Stimulated activated memory B cell treated with anti-CD40 and anti-IgM and Interleukin-4, amounts not matched to agents 10 μg/mL and 1 μg/mL and 100 μg/mL, for 72 hours (primary cell): ENCODE data around the gene TMC6.

Experiments
- ATAC-seq: fragments of 150-1000 bp; cut with Tn5 transposase; 2 replicates; pipeline ENCODE4 v1.10.0; 2021
- H3K27ac Mint-ChIP-seq: one replicate; pipeline ENCODE4 v1.8.0; 2022; ENCODE audit warnings: mild to moderate bottlenecking, mixed read lengths
- H3K27me3 Mint-ChIP-seq: one replicate; pipeline ENCODE4 v1.8.0; 2022; ENCODE audit warnings: mixed read lengths
- H3K36me3 Mint-ChIP-seq: one replicate; pipeline ENCODE4 v1.8.0; 2022; ENCODE audit warnings: mixed read lengths
- H3K4me1 Mint-ChIP-seq: one replicate; pipeline ENCODE4 v1.8.0; 2022; ENCODE audit warnings: mixed read lengths
- H3K4me3 Mint-ChIP-seq: one replicate; pipeline ENCODE4 v1.8.0; 2022; ENCODE audit warnings: mild to moderate bottlenecking, moderate library complexity, mixed read lengths
- H3K9me3 Mint-ChIP-seq: one replicate; pipeline ENCODE4 v1.8.0; 2022; ENCODE audit warnings: mixed read lengths

The TMC6 gene

DNA sequence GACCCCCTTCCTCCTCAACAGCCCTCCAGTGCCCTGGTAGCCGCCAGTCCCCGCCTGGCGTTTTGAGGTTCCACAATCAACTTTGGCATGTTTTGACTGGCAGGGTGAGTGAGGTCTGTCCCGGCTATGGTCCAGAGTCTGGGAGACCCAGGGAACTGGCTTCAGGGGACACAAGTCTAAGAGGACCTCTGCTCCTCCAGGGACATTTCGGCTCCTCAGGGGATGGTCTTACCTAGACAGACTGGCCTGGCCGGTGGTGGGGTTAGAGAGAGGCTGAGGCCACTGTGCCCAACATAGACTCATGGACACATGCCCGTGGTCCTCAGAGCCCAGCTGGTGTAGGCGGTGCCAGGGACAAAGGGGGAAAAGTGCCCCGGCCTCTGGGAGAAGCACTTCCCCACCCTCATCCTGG, 4.2 kb upstream of the TMC6 start:
- Mint-ChIP-seq H3K27ac (peak overlapping the region; percentile 82), H3K4me1 (peaks cover 74% of the 10 kb centered on the region), H3K36me3 (peaks cover 64% of the 10 kb centered on the region), H3K27me3 (no peaks in the 10 kb centered on the region), H3K4me3 (peak overlapping the region; percentile 94), H3K9me3 (no peaks in the 10 kb centered on the region)
- no peak for ATAC-seq

DNA sequence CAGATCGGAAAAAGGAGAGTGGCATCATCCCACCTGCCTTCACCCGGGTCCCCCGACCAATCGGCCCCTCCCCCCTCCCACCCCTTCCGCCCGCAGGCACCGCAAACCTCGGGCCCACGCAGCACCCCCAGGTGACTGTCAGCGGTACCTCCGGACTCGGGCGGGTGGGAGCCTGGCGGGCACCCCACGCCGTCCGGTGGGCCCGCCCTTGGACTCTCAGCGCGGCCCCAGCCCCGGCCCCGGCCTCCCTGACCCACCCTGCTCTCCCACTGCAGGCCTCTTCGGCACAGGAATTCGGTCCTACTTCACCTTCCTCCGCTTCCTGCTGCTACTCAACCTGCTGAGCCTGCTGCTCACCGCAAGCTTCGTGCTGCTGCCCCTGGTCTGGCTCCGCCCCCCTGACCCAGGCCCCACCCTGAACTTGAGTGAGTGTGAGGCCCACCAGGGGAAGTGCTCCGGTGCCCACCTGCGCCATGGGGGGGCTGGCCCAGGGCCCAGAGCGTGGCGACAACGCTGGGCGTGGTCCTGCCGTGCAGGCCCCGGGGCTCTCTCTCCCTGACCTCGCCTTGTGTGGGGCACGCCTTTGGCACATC, 3.6 kb upstream of the TMC6 start:
- Mint-ChIP-seq H3K9me3 (no peaks in the 10 kb centered on the region), H3K27me3 (no peaks in the 10 kb centered on the region), H3K36me3 (peaks cover 65% of the 10 kb centered on the region), H3K4me3 (peak overlapping the region; percentile 94), H3K27ac (peak overlapping the region; percentile 82), H3K4me1 (peaks cover 72% of the 10 kb centered on the region)
- ATAC-seq, result peak; percentile 70

DNA sequence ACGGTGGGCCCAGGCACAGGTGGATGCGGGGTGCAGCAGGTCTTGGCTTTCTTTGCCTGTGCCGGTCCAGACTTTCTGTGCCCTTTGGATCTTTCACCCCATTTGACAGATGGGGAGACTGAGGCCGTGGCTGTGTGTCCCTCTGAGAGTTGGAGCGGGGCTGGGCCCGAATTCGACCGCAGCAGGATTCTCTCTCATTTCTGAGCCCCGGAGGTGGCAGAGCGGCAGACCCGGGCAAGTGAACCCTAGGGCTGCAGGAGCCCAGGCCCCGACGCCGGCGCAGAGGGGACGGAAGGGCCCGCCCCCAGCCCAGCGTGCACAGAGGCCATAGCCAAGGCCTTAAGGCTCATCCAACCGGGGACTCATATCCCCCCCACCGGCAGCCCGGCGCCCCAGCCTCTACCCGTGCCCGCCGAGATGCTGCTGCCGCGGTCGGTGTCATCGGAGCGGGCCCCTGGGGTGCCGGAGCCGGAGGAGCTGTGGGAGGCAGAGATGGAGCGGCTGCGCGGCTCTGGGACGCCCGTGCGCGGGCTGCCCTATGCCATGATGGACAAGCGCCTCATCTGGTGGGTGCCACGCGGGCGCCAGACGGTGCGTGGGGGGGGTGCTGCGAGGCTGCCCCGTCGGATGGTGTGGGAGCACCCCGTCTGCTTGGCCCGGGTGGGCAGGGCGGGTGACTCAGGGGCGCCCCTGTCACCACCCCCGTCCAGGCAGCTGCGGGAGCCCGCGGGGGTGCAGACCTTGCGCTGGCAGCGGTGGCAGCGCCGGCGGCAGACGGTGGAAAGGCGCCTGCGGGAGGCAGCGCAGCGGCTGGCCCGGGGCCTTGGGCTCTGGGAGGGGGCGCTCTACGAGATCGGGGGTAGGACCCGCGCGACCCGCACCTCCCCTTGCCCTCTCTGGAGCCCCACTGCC, 2.9 kb upstream of the TMC6 start:
- H3K27me3 Mint-ChIP-seq, result no peaks in the 10 kb centered on the region
- peak; percentile 1 for ATAC-seq
- peaks cover 73% of the 10 kb centered on the region for H3K4me1 Mint-ChIP-seq

DNA sequence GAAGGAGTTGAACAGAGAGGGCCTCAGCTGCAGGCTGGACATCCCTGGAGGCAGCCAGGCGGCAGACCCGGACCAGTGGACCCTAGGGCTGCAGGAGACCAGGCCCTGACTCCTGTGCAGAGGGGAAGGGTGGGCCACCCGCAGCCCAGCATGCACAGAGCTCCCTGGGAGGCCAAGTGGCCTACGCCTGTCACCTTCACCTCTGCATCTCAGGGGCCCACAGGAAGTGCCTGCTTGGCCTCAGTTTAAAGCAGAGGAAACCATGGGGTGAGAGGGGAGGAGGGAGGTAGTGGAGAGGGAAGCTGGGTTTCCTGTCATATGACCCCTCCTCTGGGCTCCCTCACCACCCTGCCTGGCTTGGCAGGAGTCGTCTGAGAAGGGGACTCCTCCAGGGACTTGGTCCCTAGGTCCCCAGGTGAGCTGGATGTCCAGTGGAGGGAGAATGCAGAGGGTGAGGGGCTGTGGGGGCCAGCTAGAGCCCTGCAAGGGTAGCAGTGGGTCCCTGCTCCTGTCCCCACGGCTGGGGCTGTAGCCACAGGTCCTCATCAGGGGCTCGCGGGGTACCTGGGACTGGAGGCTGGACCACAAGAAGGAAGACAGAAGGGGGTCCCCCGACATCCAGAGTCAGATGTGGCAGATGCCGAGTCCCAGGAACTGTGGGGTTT, 2.0 kb upstream of the TMC6 start, which contains the start of gene TMC8:
TSS of gene TMC8 (plus strand) at position 335 of the 665 bp plus-strand sequence. CDS start 818 bp downstream, outside the sequence.
- Mint-ChIP-seq H3K9me3 (no peaks in the 10 kb centered on the region), H3K4me1 (peaks cover 73% of the 10 kb centered on the region), H3K36me3 (peaks cover 66% of the 10 kb centered on the region)

More for the DNA sequence above, 2.9 kb upstream of the TMC6 start:
- H3K9me3 Mint-ChIP-seq, result no peaks in the 10 kb centered on the region
- H3K4me3 Mint-ChIP-seq, result peak overlapping the region; percentile 94
- H3K36me3 Mint-ChIP-seq, result peaks cover 68% of the 10 kb centered on the region
- peak overlapping the region; percentile 82 for H3K27ac Mint-ChIP-seq

DNA sequence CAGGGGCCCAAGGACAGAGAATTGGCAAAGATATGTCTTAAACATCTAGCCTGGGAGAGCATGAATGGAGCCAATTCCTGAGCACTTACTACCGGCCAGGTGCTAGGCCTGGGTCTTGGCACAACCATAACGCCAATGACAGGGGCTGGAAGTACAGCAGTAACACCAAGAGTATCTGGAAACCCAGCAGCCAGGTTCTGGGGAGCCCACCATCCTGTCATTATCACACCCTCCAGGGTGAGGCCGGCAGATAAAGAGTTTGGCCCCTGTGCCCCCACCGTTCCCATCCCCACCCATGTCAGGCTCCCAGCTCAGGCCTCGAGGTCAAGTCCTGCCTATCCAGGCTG, 1.5 kb upstream of the TMC6 start:
- Mint-ChIP-seq H3K36me3 (peaks cover 61% of the 10 kb centered on the region), H3K27me3 (no peaks in the 10 kb centered on the region), H3K27ac (peak overlapping the region; percentile 82), H3K9me3 (no peaks in the 10 kb centered on the region), H3K4me3 (peak overlapping the region; percentile 88), H3K4me1 (peaks cover 73% of the 10 kb centered on the region)
- ATAC-seq, result no peak

More for the DNA sequence above, 2.0 kb upstream of the TMC6 start, which contains the start of gene TMC8:
- Mint-ChIP-seq H3K27ac (peak within 1 kb of the TSS; percentile 82), H3K27me3 (no peaks in the 10 kb centered on the region), H3K4me3 (peak within 1 kb of the TSS; percentile 88)
- peak; percentile 54 for ATAC-seq

DNA sequence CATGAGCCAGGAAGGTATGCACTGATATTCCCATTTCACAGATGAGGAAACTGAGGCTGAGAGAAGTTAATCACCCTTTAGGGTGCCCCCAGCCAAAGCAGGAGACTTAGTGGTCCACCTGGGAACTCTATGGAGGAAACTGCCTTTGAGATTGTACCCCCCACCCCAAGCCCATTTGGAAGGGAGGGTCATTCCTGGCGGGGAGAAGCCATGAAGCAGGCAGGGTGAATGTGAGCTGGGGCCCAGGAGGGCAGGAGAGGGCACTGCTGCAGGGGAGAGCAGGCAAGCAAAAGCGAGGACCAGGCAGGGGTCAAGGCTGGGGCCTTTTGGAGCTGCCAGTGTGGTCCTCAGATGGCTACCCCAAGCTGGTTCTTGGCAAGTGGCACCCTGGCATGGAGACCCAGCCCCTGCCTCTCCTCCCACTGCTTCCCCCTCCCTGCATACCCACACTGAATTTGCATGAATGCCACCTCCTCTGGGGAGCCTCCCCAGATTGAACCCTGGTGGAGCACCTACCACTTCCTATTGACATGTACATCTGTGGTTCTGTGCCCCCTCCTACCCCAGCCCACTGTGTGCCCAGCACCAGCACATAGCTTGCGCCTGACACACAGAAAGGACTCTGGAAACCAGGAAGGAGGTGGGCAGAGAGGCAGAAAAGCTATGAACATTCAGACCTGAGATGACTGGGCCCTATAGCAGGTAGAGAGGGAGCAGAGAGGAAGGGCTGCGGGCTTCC, 965 bp upstream of the TMC6 start:
- Mint-ChIP-seq H3K4me3 (peak overlapping the region; percentile 88), H3K27me3 (no peaks in the 10 kb centered on the region), H3K27ac (peak overlapping the region; percentile 82), H3K36me3 (peaks cover 56% of the 10 kb centered on the region), H3K9me3 (no peaks in the 10 kb centered on the region), H3K4me1 (peaks cover 76% of the 10 kb centered on the region)
- ATAC-seq, result no peak

DNA sequence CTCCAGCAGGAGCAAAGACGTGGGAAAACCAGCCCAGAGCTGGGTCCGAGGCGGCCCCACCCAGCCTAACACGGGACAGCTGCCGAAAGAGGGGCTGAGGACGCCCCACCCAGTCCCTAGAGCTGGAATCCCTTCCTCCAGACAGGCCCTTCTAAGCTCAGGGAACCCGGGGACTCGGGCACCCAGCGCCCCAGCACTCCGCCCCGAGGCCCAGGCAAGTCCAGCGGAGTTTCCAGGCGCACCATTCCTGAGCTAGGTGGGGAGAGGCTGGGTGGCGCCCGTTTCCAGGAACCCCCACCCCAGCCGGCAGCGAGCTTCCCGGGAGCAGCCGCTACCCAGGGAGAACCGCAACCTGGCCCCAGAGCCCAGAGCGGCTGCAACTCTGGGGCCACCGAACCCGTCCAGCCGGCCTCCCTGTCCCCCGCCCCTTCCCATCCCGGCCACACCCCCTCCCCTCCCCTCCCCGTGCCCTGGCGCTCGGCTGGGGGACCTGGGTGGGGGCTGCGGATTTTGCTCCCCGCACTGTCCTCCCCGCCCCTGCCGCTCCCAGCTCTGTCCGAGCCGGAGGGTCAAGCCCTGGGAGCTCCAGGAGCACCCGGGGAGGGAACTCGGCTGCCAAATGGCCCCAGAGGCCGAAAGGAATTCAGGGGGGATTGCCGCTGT, 536 bp downstream of the TMC6 start:
- peak overlapping the region; percentile 93 for H3K27ac Mint-ChIP-seq
- peaks cover 55% of the 10 kb centered on the region for H3K36me3 Mint-ChIP-seq
- H3K9me3 Mint-ChIP-seq, result no peaks in the 10 kb centered on the region
- H3K4me3 Mint-ChIP-seq, result peak overlapping the region; percentile 92
- H3K4me1 Mint-ChIP-seq, result peaks cover 76% of the 10 kb centered on the region
- no peak for ATAC-seq
- no peaks in the 10 kb centered on the region for H3K27me3 Mint-ChIP-seq

DNA sequence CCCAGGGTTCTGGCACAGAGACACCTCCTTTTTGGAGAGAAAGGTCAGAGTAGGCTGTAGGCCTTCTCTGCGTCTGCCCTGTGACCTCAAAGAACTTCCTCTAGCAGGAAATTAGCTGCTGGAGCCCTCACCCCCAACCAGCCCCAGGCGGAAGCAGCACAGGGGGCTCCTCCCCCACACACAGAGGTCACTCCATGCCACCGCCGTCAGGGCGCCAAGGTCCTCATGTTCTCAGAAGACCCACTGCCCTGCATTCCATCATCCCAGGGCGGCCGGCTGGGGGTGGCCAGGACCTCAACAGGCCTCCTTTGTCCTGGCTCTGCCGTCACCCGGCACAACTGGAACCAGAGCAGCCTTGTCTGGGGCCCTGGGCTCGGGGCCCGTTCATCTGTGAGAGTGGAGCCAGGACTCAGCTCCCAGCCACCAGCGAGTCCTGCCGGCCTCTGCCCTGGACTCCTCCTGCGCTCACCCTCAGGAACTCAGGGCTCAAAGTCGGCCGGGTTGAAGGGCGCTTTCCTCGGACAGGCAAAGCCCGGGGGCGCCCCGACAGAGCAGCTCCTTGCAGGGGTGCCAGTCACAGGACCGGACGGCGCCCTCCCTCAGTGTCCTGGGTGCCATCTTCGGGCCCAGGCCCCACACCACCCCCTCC, 1.2 kb downstream of the TMC6 start:
- Mint-ChIP-seq H3K4me3 (peak overlapping the region; percentile 92), H3K9me3 (no peaks in the 10 kb centered on the region), H3K27me3 (no peaks in the 10 kb centered on the region), H3K4me1 (peaks cover 76% of the 10 kb centered on the region), H3K36me3 (peaks cover 55% of the 10 kb centered on the region), H3K27ac (peak overlapping the region; percentile 93)
- peak; percentile 17 for ATAC-seq

DNA sequence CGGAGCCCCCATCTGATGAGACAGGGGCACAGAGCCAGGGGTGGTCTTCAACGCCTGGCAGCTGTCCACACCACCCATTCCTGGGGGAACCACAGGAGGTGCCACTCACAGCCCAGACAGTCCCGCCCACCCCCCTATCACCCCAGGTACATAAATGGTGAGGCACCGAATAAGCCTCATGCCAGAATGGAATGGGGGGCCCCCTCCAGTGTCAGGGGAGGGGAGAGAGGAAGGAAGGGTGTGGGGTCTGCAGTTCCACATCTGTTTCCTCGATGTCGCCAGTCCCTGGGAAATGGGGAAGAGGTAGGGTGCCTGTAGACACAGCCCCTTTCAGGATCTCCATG, 1.7 kb downstream of the TMC6 start:
- Mint-ChIP-seq H3K27ac (peak overlapping the region; percentile 93), H3K9me3 (no peaks in the 10 kb centered on the region), H3K4me1 (peaks cover 80% of the 10 kb centered on the region), H3K36me3 (peaks cover 56% of the 10 kb centered on the region), H3K27me3 (no peaks in the 10 kb centered on the region), H3K4me3 (peak overlapping the region; percentile 92)
- ATAC-seq, result no peak

DNA sequence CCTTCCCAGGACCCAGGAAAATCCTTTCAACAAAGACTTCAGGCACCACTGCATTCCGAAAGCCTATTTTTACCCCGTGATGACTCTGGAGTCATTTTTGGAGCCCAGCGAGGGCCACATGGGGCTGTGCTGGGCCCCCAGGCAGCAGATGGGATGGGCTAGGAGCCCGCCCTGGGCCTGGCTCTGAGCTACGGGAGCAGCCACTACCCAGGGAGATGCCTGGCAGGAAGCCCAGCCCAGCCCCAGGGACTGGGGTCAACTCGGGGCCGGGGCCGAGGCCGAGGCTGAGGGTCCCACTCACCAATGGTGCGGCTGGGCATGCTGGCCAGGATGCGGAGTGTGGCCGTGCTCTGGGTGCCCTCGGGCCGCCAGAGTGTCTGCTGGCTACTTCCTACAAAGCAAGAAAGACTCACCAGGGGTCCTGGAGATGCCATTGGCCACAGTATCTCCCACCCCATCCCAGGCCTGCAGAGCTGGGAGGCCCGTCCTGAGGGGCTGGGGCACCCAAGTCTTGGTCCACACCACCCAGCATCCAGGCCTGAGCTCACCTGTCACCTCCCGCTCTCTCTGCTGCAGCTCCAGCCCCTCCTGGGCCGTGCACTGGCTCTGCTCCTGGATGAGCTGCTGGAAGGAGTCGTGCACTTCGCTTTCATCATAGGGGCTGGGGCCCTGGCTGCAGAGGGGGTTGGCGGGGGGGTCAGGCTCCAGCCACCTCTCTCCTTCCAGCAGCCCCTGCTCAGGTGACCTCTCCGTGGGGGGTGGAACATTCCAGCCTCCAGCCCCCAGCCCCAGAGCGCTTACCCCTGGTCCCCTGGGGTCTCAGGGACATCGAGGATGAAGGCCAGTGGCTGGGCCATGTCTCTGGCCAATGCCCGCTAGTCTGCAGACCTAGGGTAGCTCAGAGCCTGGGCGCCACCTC, 2.3 kb downstream of the TMC6 start:
- Mint-ChIP-seq H3K27me3 (no peaks in the 10 kb centered on the region), H3K9me3 (no peaks in the 10 kb centered on the region), H3K4me1 (peaks cover 86% of the 10 kb centered on the region), H3K4me3 (peak overlapping the region; percentile 92), H3K36me3 (peaks cover 60% of the 10 kb centered on the region), H3K27ac (peak overlapping the region; percentile 93)
- no peak for ATAC-seq

DNA sequence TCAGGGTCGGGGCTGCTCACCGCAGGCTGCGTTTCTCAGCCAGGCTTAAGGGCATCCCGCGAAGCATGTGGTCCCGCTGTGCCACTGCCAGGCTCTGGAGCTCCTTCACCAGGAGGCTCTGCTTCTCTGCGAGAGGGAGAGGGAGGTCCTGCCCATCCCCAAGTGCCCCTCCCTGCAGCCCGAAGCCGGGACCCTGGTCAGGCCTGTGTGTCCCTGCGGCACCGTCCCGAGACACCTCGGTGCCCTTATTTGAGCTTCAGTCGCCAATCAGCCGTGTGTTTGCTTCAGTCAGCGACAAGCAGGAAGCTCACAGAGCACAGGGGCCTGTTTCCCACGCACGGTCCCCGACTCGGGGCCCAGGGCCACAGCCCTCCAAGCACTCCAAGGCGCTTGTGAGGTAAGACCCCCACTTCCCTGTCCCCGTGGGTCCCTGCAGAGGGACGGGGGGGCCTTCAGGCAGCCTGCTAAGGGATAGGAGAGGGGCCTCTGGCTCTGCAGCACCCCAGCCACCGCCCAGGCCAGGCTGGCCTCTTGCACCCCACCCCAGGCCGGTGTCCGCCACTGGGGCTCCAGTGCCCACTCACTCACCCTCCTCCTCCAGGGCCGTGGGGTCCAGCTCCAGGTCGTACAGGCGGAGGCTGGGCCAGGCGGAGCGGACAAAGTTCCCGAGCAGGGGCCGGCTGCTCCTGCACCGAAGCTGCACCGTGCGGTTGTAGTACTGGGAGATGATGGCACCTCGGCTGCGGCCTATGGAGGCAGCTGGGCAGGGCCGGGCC, 3.2 kb downstream of the TMC6 start:
- no peak for ATAC-seq
- H3K27ac Mint-ChIP-seq, result peak overlapping the region; percentile 93
- H3K4me1 Mint-ChIP-seq, result peaks cover 88% of the 10 kb centered on the region
- peak overlapping the region; percentile 92 for H3K4me3 Mint-ChIP-seq
- peaks cover 61% of the 10 kb centered on the region for H3K36me3 Mint-ChIP-seq
- H3K9me3 Mint-ChIP-seq, result no peaks in the 10 kb centered on the region
- no peaks in the 10 kb centered on the region for H3K27me3 Mint-ChIP-seq

DNA sequence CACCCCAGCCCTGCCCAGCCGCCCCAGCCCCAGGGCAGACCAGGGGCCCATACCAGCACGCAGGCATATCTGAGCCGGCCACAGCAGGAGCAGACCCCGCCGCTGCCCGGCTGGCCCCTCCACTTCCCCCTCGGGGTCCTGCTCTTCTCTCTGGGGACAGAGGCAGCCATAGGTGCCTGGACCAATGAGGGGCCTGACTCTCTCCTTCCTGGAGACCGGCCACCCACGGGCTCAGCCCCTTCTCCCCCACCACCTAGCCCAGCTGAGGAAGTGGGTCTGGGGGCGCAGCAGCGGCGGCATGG, 3.8 kb downstream of the TMC6 start:
- H3K9me3 Mint-ChIP-seq, result no peaks in the 10 kb centered on the region
- peak overlapping the region; percentile 92 for H3K4me3 Mint-ChIP-seq
- H3K4me1 Mint-ChIP-seq, result peaks cover 85% of the 10 kb centered on the region
- peaks cover 64% of the 10 kb centered on the region for H3K36me3 Mint-ChIP-seq
- no peaks in the 10 kb centered on the region for H3K27me3 Mint-ChIP-seq
- peak overlapping the region; percentile 93 for H3K27ac Mint-ChIP-seq
- peak; percentile 0 for ATAC-seq
